HEK293 (cell line): ENCODE results near the gene KCNJ9.
A peak's percentile ranks its signal among the peaks of the same experiment; 100 is the strongest.

Source experiments
- CTCF ChIA-PET: fragments of 350-600 bp; formaldehyde crosslinking; extraction: SDS; loops from one replicate; lab custom pipeline; 2021; ENCODE audit warnings: antibody characterized with exemption; lab: Yijun Ruan, JAX
- POLR2A ChIA-PET: fragments of 300-600 bp; formaldehyde crosslinking; extraction: SDS; loops from one replicate; lab custom pipeline; 2020; ENCODE audit warnings: antibody characterized with exemption, inconsistent platforms; lab: Yijun Ruan, JAX
- H3K27ac ChIP-seq: fragments of 200-500 bp; sonication (Bioruptor generic); 2 replicates; pipeline ENCODE4 v1.5.1; 2014; ENCODE audit warnings: low read depth, low read length, control low read depth, inconsistent platforms; ENCODE audit errors: extremely low read depth
- H3K36me3 ChIP-seq, 2 experiments: fragments of 200-500 bp in 1 of 2; sonication (Bioruptor generic) in 1 of 2; 1 replicate in 1 of 2; 2 replicates in 1 of 2; pipeline ENCODE4 v1.5.1; 2014 to 2017; ENCODE audit warnings: inconsistent platforms in 2 of 2, low read length in 2 of 2; ENCODE audit not compliant: control insufficient read depth in 2 of 2, insufficient read depth in 1 of 2
- H3K4me1 ChIP-seq: fragments of 200-500 bp; sonication (Bioruptor generic); 2 replicates; pipeline ENCODE4 v1.5.1; 2014; ENCODE audit warnings: mild to moderate bottlenecking, low read length, inconsistent platforms; ENCODE audit not compliant: control insufficient read depth, insufficient read depth
- H3K4me3 ChIP-seq: 2 replicates; pipeline ENCODE4 v1.5.1; 2011; ENCODE audit warnings: low read depth, mild to moderate bottlenecking, control low read depth, low read length, moderate library complexity
- H3K9me3 ChIP-seq: fragments of 200-500 bp; sonication (Bioruptor generic); 2 replicates; pipeline ENCODE4 v1.5.1; 2014; ENCODE audit warnings: low read depth, low read length, inconsistent platforms; ENCODE audit not compliant: control insufficient read depth, insufficient read depth
- GLI2 ChIP-seq: fragments of 450-650 bp; formaldehyde crosslinking; IDR thresholded peaks from 2 replicates; pipeline ENCODE4; 2017; ENCODE audit warnings: missing biosample characterization, missing genetic modification characterization, low read depth, borderline replicate concordance
- SETDB1 ChIP-seq: IDR thresholded peaks from one replicate; pipeline ENCODE4 v1.6.1; 2017; ENCODE audit warnings: mild to moderate bottlenecking, low read length, moderate library complexity, mixed read lengths; ENCODE audit not compliant: insufficient read length
- ZNF112 ChIP-seq: fragments of 450-650 bp; formaldehyde crosslinking; IDR thresholded peaks from 2 replicates; pipeline ENCODE4 v1.5.0; 2017; ENCODE audit warnings: missing biosample characterization, missing genetic modification characterization
- ZNF121 ChIP-seq: fragments of 450-650 bp; formaldehyde crosslinking; IDR thresholded peaks from 2 replicates; pipeline ENCODE4 v1.5.1; 2016; ENCODE audit warnings: missing biosample characterization, missing genetic modification characterization
- ZNF214 ChIP-seq: fragments of 450-650 bp; formaldehyde crosslinking; IDR thresholded peaks from 2 replicates; pipeline ENCODE4 v1.5.1; 2017; ENCODE audit warnings: missing biosample characterization, mild to moderate bottlenecking, missing genetic modification characterization, borderline replicate concordance
- ZNF600 ChIP-seq: fragments of 450-650 bp; formaldehyde crosslinking; IDR thresholded peaks from 2 replicates; pipeline ENCODE4 v1.5.1; 2016; ENCODE audit warnings: missing biosample characterization, missing genetic modification characterization
- ZNF664 ChIP-seq: fragments of 450-650 bp; formaldehyde crosslinking; IDR thresholded peaks from 2 replicates; pipeline ENCODE4 v1.5.1; 2016; ENCODE audit warnings: missing biosample characterization, missing genetic modification characterization
- ZNF677 ChIP-seq: fragments of 450-650 bp; IDR thresholded peaks from 2 replicates; pipeline ENCODE4 v1.5.0; 2018; ENCODE audit warnings: missing biosample characterization, mild to moderate bottlenecking, missing genetic modification characterization, moderate library complexity
- ZNF768 ChIP-seq: fragments of 450-650 bp; formaldehyde crosslinking; IDR thresholded peaks from 2 replicates; pipeline ENCODE4 v1.5.1; 2018; ENCODE audit warnings: missing biosample characterization, mild to moderate bottlenecking, missing genetic modification characterization
- ZNF785 ChIP-seq: fragments of 450-650 bp; formaldehyde crosslinking; IDR thresholded peaks from 2 replicates; pipeline ENCODE4 v1.5.1; 2016; ENCODE audit warnings: missing biosample characterization, missing genetic modification characterization
- ZNF791 ChIP-seq: fragments of 450-650 bp; formaldehyde crosslinking; IDR thresholded peaks from 2 replicates; pipeline ENCODE4 v1.5.1; 2016; ENCODE audit warnings: missing biosample characterization, missing genetic modification characterization
- TF ChIP-seq, protein P1 (sequence below): fragments of 450-650 bp; formaldehyde crosslinking; IDR thresholded peaks from 2 replicates; pipeline ENCODE4 v1.5.1; 2016; ENCODE audit warnings: missing biosample characterization, missing genetic modification characterization
- TF ChIP-seq, protein P2 (sequence below): fragments of 450-650 bp; formaldehyde crosslinking; IDR thresholded peaks from 2 replicates; pipeline ENCODE4 v1.5.1; 2017; ENCODE audit warnings: missing biosample characterization, missing genetic modification characterization
- TF ChIP-seq, protein P3 (sequence below): fragments of 450-650 bp; formaldehyde crosslinking; IDR thresholded peaks from 2 replicates; pipeline ENCODE4 v1.5.1; 2016; ENCODE audit warnings: missing biosample characterization, missing genetic modification characterization, borderline replicate concordance
- TF ChIP-seq, protein P4 (sequence below): fragments of 450-650 bp; formaldehyde crosslinking; IDR thresholded peaks from 2 replicates; pipeline ENCODE4 v1.5.1; 2016; ENCODE audit warnings: missing biosample characterization, missing genetic modification characterization
- TF ChIP-seq, protein P5 (sequence below): fragments of 450-650 bp; formaldehyde crosslinking; IDR thresholded peaks from 2 replicates; pipeline ENCODE4 v1.5.1; 2016; ENCODE audit warnings: missing biosample characterization, missing genetic modification characterization
- TF ChIP-seq, protein P6 (sequence below): fragments of 450-650 bp; formaldehyde crosslinking; IDR thresholded peaks from 2 replicates; pipeline ENCODE4 v1.5.1; 2016; ENCODE audit warnings: missing biosample characterization, missing genetic modification characterization

KCNJ9 gene

DNA sequence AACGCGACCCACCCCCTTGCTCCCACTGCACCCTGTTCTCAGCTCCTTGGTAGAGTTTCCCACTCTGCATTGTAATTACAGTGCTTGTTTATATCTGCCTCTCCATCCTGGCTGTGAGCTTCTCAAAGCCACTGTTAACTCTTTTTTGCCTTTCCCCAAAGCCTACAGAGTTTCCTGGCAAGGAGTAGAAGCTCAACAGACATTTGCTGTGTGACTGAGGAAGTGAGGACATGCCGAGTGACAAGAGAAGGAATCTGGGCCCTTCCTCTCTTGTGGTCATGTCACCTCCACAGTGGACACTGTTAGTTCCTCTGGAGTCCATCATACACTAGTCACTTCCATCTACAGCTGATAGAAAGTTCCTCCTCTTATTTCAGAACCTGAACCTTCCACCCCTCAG, 23.1 kb downstream of the KCNJ9 start (continued):
- TF ChIP-seq, protein P1, sequence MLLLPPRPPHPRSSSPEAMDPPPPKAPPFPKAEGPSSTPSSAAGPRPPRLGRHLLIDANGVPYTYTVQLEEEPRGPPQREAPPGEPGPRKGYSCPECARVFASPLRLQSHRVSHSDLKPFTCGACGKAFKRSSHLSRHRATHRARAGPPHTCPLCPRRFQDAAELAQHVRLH (tag by site-specific recombination): no peak

DNA sequence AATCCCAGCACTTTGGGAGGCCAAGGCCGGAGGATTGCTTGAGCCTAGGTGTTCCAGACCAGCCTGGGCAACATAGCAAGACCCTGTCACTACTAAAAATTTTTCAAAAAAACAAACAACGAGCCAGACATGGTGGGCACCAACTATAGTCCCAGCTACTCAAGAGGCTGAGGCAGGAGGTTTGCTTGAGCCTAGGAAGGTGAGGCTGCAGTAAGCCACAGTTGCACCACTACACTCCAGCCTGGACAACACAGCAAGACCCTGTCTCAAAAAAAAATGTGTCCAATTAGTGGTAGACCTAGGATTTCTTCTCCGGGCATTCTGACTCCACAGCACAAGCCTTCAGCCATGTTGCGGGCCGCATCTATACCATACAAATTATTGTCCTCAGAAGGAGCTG, 23.8 kb downstream of the KCNJ9 start:
- H3K4me3 ChIP-seq: no peak overlapping the region
- H3K4me1 ChIP-seq: no peaks in the 10 kb centered on the region; the same call in 1 of the 2 replicates
- CTCF ChIA-PET: interaction anchor here (0.6 to 7.2 kb wide), 12 partner anchors 20 to 272 kb away, joined by 3 to 144 read pairs (median 6); partner anchors contain the start of gene CASQ1
- no peak overlapping the region for H3K27ac ChIP-seq
- no peaks in the 10 kb centered on the region for H3K9me3 ChIP-seq
- H3K36me3 ChIP-seq: no peaks in the 10 kb centered on the region
- TF ChIP-seq ZNF121 (peak; percentile 96), ZNF677 (tag by site-specific recombination) (no peak)
- POLR2A ChIA-PET: interaction anchor here (0.5 to 0.6 kb wide), 2 partner anchors 12 to 40 kb away, joined by 3 to 4 read pairs; no protein-coding TSS in a partner anchor

DNA sequence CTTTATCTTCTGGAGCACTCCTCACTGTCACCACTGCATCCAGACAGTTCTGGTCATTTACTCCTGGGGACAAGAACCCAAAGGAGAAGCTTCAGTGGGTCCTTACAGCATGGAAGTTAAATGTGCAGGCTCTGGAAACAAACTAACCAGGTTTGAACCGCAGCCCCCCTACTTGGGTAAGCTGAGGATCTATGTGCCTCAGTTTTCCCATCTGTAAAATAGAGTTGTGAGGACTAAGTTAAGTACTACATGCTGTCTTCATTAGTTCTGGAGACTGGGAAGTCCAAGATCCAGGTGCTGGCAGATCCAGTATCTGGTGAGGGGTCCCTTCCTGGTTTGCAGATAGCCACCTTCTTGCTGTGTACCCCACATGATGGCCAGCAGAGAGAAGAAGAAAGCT, 26.2 kb downstream of the KCNJ9 start:
- no peaks in the 10 kb centered on the region for H3K9me3 ChIP-seq
- ChIA-PET POLR2A (no interaction called here), CTCF (interaction anchor here (0.7 to 3.1 kb wide), 5 partner anchors 28 to 184 kb away, joined by 4 to 15 read pairs (median 5); no protein-coding TSS in a partner anchor)
- H3K27ac ChIP-seq: no peak overlapping the region
- TF ChIP-seq ZNF664 (tag by site-specific recombination) (0 out of 2 replicates have a peak, but pooled peaks have one; percentile 9), ZNF112 (tag by site-specific recombination) (no peak)
- H3K36me3 ChIP-seq: no peaks in the 10 kb centered on the region
- no peaks in the 10 kb centered on the region for H3K4me1 ChIP-seq
- H3K4me3 ChIP-seq: no peak overlapping the region

DNA sequence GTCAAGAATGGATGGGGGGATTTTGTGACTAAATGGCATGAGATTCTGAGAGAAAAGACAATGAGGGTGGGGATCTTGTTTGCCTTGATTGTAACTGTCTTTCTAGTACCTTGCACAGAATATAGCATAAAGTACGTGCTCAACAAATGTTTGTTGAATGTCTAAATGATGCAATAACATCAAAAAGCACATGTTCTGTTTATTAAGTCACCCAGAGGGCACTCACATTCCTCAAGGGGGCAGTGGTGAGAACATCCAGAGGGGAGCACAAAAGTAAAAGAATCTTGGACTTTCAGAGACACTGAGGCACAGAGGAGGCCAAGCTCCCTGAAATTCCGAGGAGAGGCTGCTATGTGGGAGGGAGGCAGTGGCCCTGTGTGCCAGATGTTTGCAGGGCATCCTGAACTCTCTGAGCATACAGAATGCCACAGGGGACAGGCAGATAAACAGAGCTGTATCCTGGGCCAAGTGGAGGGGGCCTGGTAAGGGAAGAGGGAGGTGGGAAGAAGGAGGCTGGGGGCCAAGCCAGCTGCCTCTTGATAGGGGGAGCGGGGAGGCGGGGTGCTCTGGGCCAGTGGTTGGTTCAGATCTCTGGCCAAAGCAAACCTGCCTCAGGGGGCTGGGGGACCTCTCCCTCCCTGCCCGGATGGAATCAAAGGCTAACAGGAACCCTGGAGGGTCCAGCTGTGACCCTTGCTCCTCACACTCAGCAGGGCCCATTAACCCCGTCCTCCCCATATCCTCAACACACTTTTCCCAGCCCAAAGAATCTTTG, 27.7 kb downstream of the KCNJ9 start:
- H3K4me3 ChIP-seq: no peak overlapping the region
- no peaks in the 10 kb centered on the region for H3K4me1 ChIP-seq
- no peak overlapping the region for H3K27ac ChIP-seq
- H3K36me3 ChIP-seq: no peaks in the 10 kb centered on the region
- CTCF ChIA-PET: interaction anchor here (0.6 to 3.1 kb wide), 20 partner anchors 13 to 510 kb away, joined by 3 to 15 read pairs (median 4); partner anchors contain the start of gene KCNJ9
- POLR2A ChIA-PET: interaction anchor here (1.0 kb wide), 1 partner anchor 11 kb away, joined by 3 read pairs; the partner anchor contains the start of gene IGSF8
- H3K9me3 ChIP-seq: no peaks in the 10 kb centered on the region
- TF ChIP-seq ZNF214: no peak
- TF ChIP-seq GLI2 (tag by site-specific recombination): no peak
- no peak for TF ChIP-seq SETDB1
- TF ChIP-seq, protein P2, sequence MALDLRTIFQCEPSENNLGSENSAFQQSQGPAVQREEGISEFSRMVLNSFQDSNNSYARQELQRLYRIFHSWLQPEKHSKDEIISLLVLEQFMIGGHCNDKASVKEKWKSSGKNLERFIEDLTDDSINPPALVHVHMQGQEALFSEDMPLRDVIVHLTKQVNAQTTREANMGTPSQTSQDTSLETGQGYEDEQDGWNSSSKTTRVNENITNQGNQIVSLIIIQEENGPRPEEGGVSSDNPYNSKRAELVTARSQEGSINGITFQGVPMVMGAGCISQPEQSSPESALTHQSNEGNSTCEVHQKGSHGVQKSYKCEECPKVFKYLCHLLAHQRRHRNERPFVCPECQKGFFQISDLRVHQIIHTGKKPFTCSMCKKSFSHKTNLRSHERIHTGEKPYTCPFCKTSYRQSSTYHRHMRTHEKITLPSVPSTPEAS (tag by site-specific recombination): no peak
- TF ChIP-seq ZNF600: no peak
- TF ChIP-seq, protein P3, sequence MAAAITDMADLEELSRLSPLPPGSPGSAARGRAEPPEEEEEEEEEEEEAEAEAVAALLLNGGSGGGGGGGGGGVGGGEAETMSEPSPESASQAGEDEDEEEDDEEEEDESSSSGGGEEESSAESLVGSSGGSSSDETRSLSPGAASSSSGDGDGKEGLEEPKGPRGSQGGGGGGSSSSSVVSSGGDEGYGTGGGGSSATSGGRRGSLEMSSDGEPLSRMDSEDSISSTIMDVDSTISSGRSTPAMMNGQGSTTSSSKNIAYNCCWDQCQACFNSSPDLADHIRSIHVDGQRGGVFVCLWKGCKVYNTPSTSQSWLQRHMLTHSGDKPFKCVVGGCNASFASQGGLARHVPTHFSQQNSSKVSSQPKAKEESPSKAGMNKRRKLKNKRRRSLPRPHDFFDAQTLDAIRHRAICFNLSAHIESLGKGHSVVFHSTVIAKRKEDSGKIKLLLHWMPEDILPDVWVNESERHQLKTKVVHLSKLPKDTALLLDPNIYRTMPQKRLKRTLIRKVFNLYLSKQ (tag by site-specific recombination): no peak
- TF ChIP-seq ZNF768 (tag by site-specific recombination): no peak
- TF ChIP-seq ZNF785: no peak
- TF ChIP-seq, protein P4, sequence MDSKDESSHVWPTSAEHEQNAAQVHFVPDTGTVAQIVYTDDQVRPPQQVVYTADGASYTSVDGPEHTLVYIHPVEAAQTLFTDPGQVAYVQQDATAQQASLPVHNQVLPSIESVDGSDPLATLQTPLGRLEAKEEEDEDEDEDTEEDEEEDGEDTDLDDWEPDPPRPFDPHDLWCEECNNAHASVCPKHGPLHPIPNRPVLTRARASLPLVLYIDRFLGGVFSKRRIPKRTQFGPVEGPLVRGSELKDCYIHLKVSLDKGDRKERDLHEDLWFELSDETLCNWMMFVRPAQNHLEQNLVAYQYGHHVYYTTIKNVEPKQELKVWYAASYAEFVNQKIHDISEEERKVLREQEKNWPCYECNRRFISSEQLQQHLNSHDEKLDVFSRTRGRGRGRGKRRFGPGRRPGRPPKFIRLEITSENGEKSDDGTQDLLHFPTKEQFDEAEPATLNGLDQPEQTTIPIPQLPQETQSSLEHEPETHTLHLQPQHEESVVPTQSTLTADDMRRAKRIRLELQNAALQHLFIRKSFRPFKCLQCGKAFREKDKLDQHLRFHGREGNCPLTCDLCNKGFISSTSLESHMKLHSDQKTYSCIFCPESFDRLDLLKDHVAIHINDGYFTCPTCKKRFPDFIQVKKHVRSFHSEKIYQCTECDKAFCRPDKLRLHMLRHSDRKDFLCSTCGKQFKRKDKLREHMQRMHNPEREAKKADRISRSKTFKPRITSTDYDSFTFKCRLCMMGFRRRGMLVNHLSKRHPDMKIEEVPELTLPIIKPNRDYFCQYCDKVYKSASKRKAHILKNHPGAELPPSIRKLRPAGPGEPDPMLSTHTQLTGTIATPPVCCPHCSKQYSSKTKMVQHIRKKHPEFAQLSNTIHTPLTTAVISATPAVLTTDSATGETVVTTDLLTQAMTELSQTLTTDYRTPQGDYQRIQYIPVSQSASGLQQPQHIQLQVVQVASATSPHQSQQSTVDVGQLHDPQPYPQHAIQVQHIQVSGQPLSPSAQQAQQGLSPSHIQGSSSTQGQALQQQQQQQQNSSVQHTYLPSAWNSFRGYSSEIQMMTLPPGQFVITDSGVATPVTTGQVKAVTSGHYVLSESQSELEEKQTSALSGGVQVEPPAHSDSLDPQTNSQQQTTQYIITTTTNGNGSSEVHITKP (tag by site-specific recombination): no peak
- TF ChIP-seq ZNF791 (tag by site-specific recombination): no peak
- TF ChIP-seq, protein P5, sequence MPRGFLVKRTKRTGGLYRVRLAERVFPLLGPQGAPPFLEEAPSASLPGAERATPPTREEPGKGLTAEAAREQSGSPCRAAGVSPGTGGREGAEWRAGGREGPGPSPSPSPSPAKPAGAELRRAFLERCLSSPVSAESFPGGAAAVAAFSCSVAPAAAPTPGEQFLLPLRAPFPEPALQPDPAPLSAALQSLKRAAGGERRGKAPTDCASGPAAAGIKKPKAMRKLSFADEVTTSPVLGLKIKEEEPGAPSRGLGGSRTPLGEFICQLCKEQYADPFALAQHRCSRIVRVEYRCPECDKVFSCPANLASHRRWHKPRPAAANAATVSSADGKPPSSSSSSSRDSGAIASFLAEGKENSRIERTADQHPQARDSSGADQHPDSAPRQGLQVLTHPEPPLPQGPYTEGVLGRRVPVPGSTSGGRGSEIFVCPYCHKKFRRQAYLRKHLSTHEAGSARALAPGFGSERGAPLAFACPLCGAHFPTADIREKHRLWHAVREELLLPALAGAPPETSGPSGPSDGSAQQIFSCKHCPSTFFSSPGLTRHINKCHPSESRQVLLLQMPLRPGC: no peak
- TF ChIP-seq, protein P6, sequence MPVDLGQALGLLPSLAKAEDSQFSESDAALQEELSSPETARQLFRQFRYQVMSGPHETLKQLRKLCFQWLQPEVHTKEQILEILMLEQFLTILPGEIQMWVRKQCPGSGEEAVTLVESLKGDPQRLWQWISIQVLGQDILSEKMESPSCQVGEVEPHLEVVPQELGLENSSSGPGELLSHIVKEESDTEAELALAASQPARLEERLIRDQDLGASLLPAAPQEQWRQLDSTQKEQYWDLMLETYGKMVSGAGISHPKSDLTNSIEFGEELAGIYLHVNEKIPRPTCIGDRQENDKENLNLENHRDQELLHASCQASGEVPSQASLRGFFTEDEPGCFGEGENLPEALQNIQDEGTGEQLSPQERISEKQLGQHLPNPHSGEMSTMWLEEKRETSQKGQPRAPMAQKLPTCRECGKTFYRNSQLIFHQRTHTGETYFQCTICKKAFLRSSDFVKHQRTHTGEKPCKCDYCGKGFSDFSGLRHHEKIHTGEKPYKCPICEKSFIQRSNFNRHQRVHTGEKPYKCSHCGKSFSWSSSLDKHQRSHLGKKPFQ (tag by site-specific recombination): no peak
